ENCODE data around the gene F3. TPM values are rescaled to one million over a fixed set of nuclear protein-coding genes. Genes with fewer than 3 reads are reported as not detected.
"Not testable (repeated sequence)": the region's sequence is repeated elsewhere in the genome, so short reads cannot be mapped to it uniquely, and the experiment has no call there.

F3 gene
- total and polyA plus RNA-seq, 4 experiments from 2014 or later, result 0.22 to 0.44 TPM; not detected in 2

GRCh38 chr1:94573917-94574316 lies 32.4 kb upstream of the F3 start:
- H3K9me3 Mint-ChIP-seq, result peaks cover 4 to 54% (median 34%) of the 10 kb centered on the region in 8 donors
- CTCF ChIA-PET (ENCODE audit: partially characterized antibody); POLR2A ChIA-PET (ENCODE audit: partially characterized antibody); H3K9me3 ChIP-seq (ENCODE audit: control insufficient read depth in 1 of 2, low read length in 2 of 2); DNase-seq; H3K4me1 Mint-ChIP-seq; H3K27me3 ChIP-seq (ENCODE audit: insufficient read depth, low read length); H3K4me1 ChIP-seq (ENCODE audit: insufficient read depth, low read length); H3K36me3 Mint-ChIP-seq; H3K27ac ChIP-seq (ENCODE audit: low read depth, low read length); intact Hi-C loops (cut with micrococcal nuclease); H3K27me3 Mint-ChIP-seq; H3K4me3 ChIP-seq (ENCODE audit: low read length in 2 of 2); H3K36me3 ChIP-seq (ENCODE audit: insufficient read depth, low read length); H3K4me3 Mint-ChIP-seq; H3K27ac Mint-ChIP-seq: not testable (repeated sequence)

GRCh38 chr1:94572780-94573179 lies 31.2 kb upstream of the F3 start:
- Mint-ChIP-seq H3K27ac (no peak overlapping the region), H3K9me3 (peaks cover 4 to 47% (median 28%) of the 10 kb centered on the region in 8 donors), H3K27me3 (no peaks in the 10 kb centered on the region), H3K4me3 (no peak overlapping the region), H3K4me1 (no peaks in the 10 kb centered on the region), H3K36me3 (peaks cover 3% of the 10 kb centered on the region in 2 donors)
- no peaks in the 10 kb centered on the region for H3K9me3 ChIP-seq (ENCODE audit: control insufficient read depth in 1 of 2, low read length in 2 of 2)
- H3K4me1 ChIP-seq (ENCODE audit: insufficient read depth, low read length), result no peaks in the 10 kb centered on the region
- no peaks in the 10 kb centered on the region for H3K27me3 ChIP-seq (ENCODE audit: insufficient read depth, low read length)
- ChIA-PET POLR2A (ENCODE audit: partially characterized antibody) (no interaction called here), CTCF (ENCODE audit: partially characterized antibody) (no interaction called here)
- DNase-seq, result no peak
- intact Hi-C loops (cut with micrococcal nuclease), result no loop called here
- no peaks in the 10 kb centered on the region for H3K36me3 ChIP-seq (ENCODE audit: insufficient read depth, low read length)
- no peak overlapping the region for H3K27ac ChIP-seq (ENCODE audit: low read depth, low read length)
- H3K4me3 ChIP-seq (ENCODE audit: low read length in 2 of 2), result no peak overlapping the region

- POLR2A ChIA-PET (ENCODE audit: partially characterized antibody); H3K4me1 Mint-ChIP-seq; H3K27ac ChIP-seq (ENCODE audit: low read depth, low read length); H3K27me3 ChIP-seq (ENCODE audit: insufficient read depth, low read length); H3K27ac Mint-ChIP-seq; H3K4me3 ChIP-seq (ENCODE audit: low read length in 2 of 2); H3K4me1 ChIP-seq (ENCODE audit: insufficient read depth, low read length); H3K9me3 ChIP-seq (ENCODE audit: control insufficient read depth in 1 of 2, low read length in 2 of 2); H3K36me3 ChIP-seq (ENCODE audit: insufficient read depth, low read length); H3K27me3 Mint-ChIP-seq; intact Hi-C loops (cut with micrococcal nuclease); DNase-seq; CTCF ChIA-PET (ENCODE audit: partially characterized antibody); H3K36me3 Mint-ChIP-seq; H3K4me3 Mint-ChIP-seq: not testable (repeated sequence)
- H3K9me3 Mint-ChIP-seq, result peaks cover 2 to 35% (median 18%) of the 10 kb centered on the region in 8 donors
These were observed 29.4 kb upstream of the F3 start for GRCh38 chr1:94570965-94571364.

- H3K36me3 ChIP-seq (ENCODE audit: insufficient read depth, low read length); H3K4me3 ChIP-seq (ENCODE audit: low read length in 2 of 2); DNase-seq; H3K4me1 Mint-ChIP-seq; intact Hi-C loops (cut with micrococcal nuclease); H3K4me3 Mint-ChIP-seq; H3K4me1 ChIP-seq (ENCODE audit: insufficient read depth, low read length); H3K27ac Mint-ChIP-seq; POLR2A ChIA-PET (ENCODE audit: partially characterized antibody); H3K27me3 ChIP-seq (ENCODE audit: insufficient read depth, low read length); CTCF ChIA-PET (ENCODE audit: partially characterized antibody); H3K36me3 Mint-ChIP-seq; H3K9me3 ChIP-seq (ENCODE audit: control insufficient read depth in 1 of 2, low read length in 2 of 2); H3K27ac ChIP-seq (ENCODE audit: low read depth, low read length); H3K27me3 Mint-ChIP-seq: not testable (repeated sequence)
- H3K9me3 Mint-ChIP-seq, result peaks cover 2 to 26% (median 14%) of the 10 kb centered on the region in 8 donors
These were observed 27.2 kb upstream of the F3 start for GRCh38 chr1:94568806-94569205.

- H3K27me3 ChIP-seq (ENCODE audit: insufficient read depth, low read length); H3K27ac ChIP-seq (ENCODE audit: low read depth, low read length); H3K36me3 ChIP-seq (ENCODE audit: insufficient read depth, low read length); H3K4me1 Mint-ChIP-seq; H3K27ac Mint-ChIP-seq; H3K27me3 Mint-ChIP-seq; intact Hi-C loops (cut with micrococcal nuclease); CTCF ChIA-PET (ENCODE audit: partially characterized antibody); H3K4me3 ChIP-seq (ENCODE audit: low read length in 2 of 2); H3K36me3 Mint-ChIP-seq; H3K4me1 ChIP-seq (ENCODE audit: insufficient read depth, low read length); H3K4me3 Mint-ChIP-seq; POLR2A ChIA-PET (ENCODE audit: partially characterized antibody); DNase-seq; H3K9me3 ChIP-seq (ENCODE audit: control insufficient read depth in 1 of 2, low read length in 2 of 2): not testable (repeated sequence)
- peaks cover 2 to 25% (median 12%) of the 10 kb centered on the region in 8 donors for H3K9me3 Mint-ChIP-seq
These were observed 26.5 kb upstream of the F3 start for GRCh38 chr1:94567975-94568607.

GRCh38 chr1:94566436-94566835 lies 24.9 kb upstream of the F3 start:
- H3K27ac Mint-ChIP-seq; intact Hi-C loops (cut with micrococcal nuclease); H3K27me3 ChIP-seq (ENCODE audit: insufficient read depth, low read length); H3K4me3 Mint-ChIP-seq; DNase-seq; H3K36me3 ChIP-seq (ENCODE audit: insufficient read depth, low read length); H3K27me3 Mint-ChIP-seq; H3K27ac ChIP-seq (ENCODE audit: low read depth, low read length); CTCF ChIA-PET (ENCODE audit: partially characterized antibody); H3K4me1 ChIP-seq (ENCODE audit: insufficient read depth, low read length); H3K36me3 Mint-ChIP-seq; H3K4me1 Mint-ChIP-seq; H3K9me3 Mint-ChIP-seq; POLR2A ChIA-PET (ENCODE audit: partially characterized antibody); H3K9me3 ChIP-seq (ENCODE audit: control insufficient read depth in 1 of 2, low read length in 2 of 2); H3K4me3 ChIP-seq (ENCODE audit: low read length in 2 of 2): not testable (repeated sequence)

- POLR2A ChIA-PET (ENCODE audit: partially characterized antibody), result no interaction called here
These were observed 24.3 kb upstream of the F3 start for GRCh38 chr1:94565901-94566300.

More at GRCh38 chr1:94565901-94566300, 24.3 kb upstream of the F3 start:
- Histone ChIP-seq H3K27ac (ENCODE audit: low read depth, low read length) (no peak overlapping the region), H3K27me3 (ENCODE audit: insufficient read depth, low read length) (no peaks in the 10 kb centered on the region), H3K9me3 (ENCODE audit: control insufficient read depth in 1 of 2, low read length in 2 of 2) (no peaks in the 10 kb centered on the region), H3K4me3 (ENCODE audit: low read length in 2 of 2) (no peak overlapping the region), H3K36me3 (ENCODE audit: insufficient read depth, low read length) (no peaks in the 10 kb centered on the region), H3K4me1 (ENCODE audit: insufficient read depth, low read length) (no peaks in the 10 kb centered on the region)
- DNase-seq, result no peak
- H3K27me3 Mint-ChIP-seq, result peaks cover 2% of the 10 kb centered on the region in 2 donors
- peaks cover 2 to 3% of the 10 kb centered on the region in 2 donors for H3K36me3 Mint-ChIP-seq
- intact Hi-C loops (cut with micrococcal nuclease), result no loop called here
- peaks cover 0 to 6% (median 3%) of the 10 kb centered on the region in 8 donors for H3K9me3 Mint-ChIP-seq
- CTCF ChIA-PET (ENCODE audit: partially characterized antibody), result no interaction called here
- no peak overlapping the region for H3K27ac Mint-ChIP-seq
- H3K4me3 Mint-ChIP-seq, result no peak overlapping the region
- no peaks in the 10 kb centered on the region for H3K4me1 Mint-ChIP-seq
